GM18517 (cell line): Measurements from ENCODE around the gene ZNF234.
A peak's percentile ranks its signal among the peaks of the same experiment; 100 is the strongest.
"Not testable (repeated sequence)": the region's sequence is repeated elsewhere in the genome, so short reads cannot be mapped to it uniquely, and the experiment has no call there.

ENCODE experiments used
- ATAC-seq: cut with Tn5 transposase; IDR thresholded peaks from one replicate; pipeline ENCODE4 v1.9.1; 2021; ENCODE audit warnings: mild to moderate bottlenecking, moderate library complexity; ENCODE audit not compliant: unreplicated experiment

ZNF234 gene

GRCh38 chr19:44141191-44142058 lies at the start of gene ZNF234:
ZNF234 (plus strand) TSS chr19:44141554; CDS start chr19:44144633, 3,079 bp downstream.
- no peak for ATAC-seq

- ATAC-seq = no peak
Measured at GRCh38 chr19:44092108-44092507, 49.2 kb upstream of the ZNF234 start.

GRCh38 chr19:44093931-44094765 lies 47.2 kb upstream of the ZNF234 start, which contains the start of gene ZNF224:
ZNF224 (plus strand) TSS chr19:44094361; CDS start chr19:44097874, 3,513 bp downstream.
- ATAC-seq = no peak

DNA sequence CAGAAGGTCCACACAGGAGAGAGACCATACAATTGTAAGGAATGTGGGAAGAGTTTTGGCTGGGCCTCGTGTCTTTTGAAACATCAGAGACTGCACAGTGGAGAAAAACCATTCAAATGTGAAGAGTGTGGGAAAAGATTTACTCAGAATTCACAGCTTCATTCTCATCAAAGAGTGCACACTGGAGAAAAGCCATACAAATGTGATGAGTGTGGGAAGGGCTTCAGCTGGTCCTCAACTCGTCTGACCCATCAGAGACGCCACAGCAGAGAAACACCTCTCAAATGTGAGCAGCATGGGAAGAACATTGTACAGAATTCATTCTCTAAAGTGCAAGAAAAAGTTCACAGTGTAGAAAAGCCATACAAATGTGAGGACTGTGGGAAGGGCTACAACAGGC lies 33.6 kb upstream of the ZNF234 start:
- ATAC-seq = no peak

GRCh38 chr19:44109458-44109857 lies 31.9 kb upstream of the ZNF234 start:
- ATAC-seq = no peak

- ATAC-seq = no peak
Measured at GRCh38 chr19:44111910-44112463, 29.4 kb upstream of the ZNF234 start.

GRCh38 chr19:44112802-44113137 lies 28.6 kb upstream of the ZNF234 start:
- ATAC-seq = peak; percentile 3

DNA sequence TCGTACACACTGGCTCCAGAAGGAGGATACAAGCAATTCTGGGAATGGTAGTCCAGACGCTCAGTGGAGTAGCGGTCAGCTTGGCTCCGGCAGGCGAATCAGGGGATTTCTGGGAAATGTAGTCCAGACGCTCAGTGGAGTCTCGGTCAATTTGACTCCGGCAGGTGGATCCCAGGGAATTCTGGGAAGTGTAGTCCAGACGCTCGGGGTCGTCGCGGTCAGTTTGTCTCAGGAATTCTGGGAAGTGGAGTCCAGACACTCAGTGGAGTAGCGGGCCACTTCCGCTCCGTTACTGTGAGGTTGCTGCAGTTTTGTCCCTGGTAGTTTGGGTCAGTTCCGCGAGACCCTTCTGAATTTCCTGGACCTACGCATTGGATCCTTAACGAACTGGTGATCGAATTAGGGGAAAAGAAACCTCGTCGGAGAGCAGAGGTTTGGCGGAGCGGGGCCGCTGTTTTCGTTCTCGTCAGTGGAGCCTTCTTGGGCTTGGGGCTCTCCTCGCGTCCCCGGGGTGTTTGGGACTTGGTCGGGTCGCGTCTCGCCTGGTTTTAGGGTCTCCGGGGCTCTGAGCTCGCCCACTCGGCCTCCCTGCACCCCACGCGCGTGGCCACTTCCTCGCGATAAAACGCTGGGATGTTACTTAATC lies 28.1 kb upstream of the ZNF234 start, which contains the start of gene ZNF225:
Gene ZNF225 (plus strand): TSS at position 262 of the 646 bp plus-strand sequence. CDS start 2,429 bp downstream, outside the sequence.
- ATAC-seq = peak; percentile 87

GRCh38 chr19:44113784-44114390 lies 27.5 kb upstream of the ZNF234 start:
- ATAC-seq = no peak

DNA sequence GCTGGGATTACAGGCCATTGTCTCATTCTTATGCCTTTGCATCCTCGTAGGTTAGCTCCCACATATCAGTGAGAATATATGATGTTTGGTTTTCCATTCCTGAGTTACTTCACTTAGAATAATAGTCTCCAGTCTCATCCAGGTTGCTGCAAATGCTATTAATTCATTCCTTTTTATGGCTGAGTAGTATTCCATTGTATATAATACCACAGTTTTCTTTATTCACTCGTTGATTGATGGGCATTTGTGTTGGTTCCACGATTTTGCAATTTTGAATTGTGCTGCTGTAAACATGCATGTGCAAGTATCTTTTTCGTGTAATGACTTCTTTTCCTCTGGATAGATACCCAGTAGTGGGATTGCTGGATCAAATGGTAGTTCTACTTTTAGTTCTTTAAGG lies 20.2 kb upstream of the ZNF234 start:
- not testable (repeated sequence) for ATAC-seq

- ATAC-seq = no peak
Measured at GRCh38 chr19:44131955-44132354, 9.4 kb upstream of the ZNF234 start.

DNA sequence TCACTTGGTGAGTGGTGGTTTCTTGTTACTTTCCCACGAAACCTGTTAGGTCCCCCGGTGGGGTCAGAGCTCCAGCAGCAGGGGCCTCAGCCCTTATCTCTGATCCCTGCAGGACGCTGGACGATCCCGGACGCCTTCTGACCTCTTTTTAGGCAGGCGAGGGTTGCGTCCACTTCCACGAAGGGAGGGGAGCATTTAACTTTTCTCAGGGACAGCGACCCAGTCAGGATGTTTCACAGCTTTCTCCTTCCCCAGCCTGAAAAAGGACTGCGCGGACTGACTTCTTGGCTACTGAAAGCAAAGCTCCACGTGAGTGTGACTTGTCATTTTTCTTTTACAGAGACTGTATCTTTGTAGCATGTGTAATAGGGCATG lies 692 bp downstream of the ZNF234 start:
- ATAC-seq = no peak

DNA sequence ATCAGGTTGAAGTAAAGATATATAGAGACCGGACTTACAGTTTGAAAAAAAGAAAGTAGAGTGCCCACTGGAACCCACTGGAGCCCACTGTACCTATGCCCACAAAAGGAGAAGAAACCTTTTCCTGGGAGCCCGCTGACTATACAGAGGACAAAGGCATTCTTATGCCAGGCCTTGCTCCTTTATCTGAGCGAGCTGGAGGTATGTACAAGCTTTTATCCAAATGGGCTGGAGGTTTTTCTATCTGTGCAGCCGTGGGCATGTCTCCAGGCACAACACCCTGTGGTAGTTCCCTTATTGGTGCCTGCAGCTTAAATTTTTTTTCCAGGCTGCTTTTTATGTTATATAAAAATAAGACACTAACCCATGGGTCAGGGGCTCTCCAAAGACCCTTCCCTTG lies 8.4 kb downstream of the ZNF234 start:
- no peak for ATAC-seq

GRCh38 chr19:44151491-44151890 lies 10.1 kb downstream of the ZNF234 start:
- no peak for ATAC-seq

DNA sequence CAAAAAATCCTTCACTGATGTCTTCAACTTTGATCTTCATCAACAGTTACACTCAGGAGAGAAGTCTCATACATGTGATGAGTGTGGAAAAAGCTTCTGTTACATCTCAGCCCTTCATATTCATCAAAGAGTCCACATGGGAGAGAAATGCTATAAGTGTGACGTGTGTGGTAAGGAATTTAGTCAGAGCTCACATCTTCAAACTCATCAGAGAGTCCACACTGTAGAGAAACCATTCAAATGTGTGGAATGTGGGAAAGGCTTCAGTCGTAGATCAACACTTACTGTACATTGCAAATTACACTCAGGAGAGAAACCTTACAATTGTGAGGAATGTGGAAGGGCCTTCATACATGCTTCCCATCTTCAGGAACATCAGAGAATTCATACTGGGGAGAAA lies 15.1 kb downstream of the ZNF234 start:
- no peak for ATAC-seq

DNA sequence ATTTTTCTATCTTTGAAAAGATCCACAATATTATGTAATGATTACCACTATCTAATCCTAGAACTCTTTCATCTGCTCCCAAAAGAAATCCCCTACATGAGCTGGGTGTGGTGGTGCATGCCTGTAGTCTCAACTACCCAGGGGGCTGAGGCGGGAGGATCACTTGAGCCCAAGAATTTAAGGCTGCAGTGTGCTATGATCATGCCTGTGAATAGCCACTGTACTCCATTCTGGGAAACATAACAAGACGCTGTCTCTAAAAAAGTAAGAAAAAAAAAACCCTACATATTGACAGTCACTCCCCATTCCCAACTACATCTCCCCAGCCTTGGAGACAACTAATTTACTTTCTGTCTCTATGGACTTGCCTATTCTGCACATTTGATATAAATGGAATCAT lies 22.4 kb downstream of the ZNF234 start:
- no peak for ATAC-seq

DNA sequence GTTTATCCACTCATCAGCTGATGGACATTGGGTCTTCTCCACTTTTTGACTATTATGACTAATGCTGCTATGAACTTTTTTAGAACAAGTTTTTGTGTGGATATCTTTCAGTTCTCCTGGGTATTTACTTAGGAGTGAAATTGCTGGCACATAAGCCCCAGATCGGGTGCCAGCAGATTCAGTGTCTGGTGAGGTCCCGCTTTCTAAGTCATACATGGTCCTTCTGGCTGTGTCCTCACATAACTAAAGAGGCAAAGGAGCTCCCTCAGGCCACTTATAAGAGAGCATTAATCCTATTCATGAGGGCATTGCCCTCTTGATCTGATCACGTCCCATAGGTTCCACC lies 22.9 kb downstream of the ZNF234 start:
- ATAC-seq = peak; percentile 19

GRCh38 chr19:44164673-44165512 lies 23.5 kb downstream of the ZNF234 start, which contains the start of gene ZNF226:
ZNF226 (plus strand) TSS chr19:44165100; CDS start chr19:44170081, 4,981 bp downstream.
- peak; percentile 83 for ATAC-seq

GRCh38 chr19:44170660-44171059 lies 29.3 kb downstream of the ZNF234 start:
- not testable (repeated sequence) for ATAC-seq

GRCh38 chr19:44176590-44176989 lies 35.2 kb downstream of the ZNF234 start:
- no peak for ATAC-seq
